Activated T-helper 17 cell treated with anti-CD3 and anti-CD28 coated beads, Interleukin-2, amount 50 U/mL, for 72 hours (primary cell): ENCODE data around the gene IMPDH1. TPM values are rescaled to one million over a fixed set of nuclear protein-coding genes. Genes with fewer than 3 reads are reported as not detected.

ENCODE experiments used
- ATAC-seq: fragments of 150-1000 bp; cut with Tn5 transposase; replicated peaks from 2 replicates; pipeline ENCODE4 v1.10.0; 2021; ENCODE audit warnings: mild to moderate bottlenecking, moderate library complexity
- H3K27ac Mint-ChIP-seq: one replicate; pipeline ENCODE4 v1.8.0; 2022; ENCODE audit warnings: mixed read lengths
- H3K27me3 Mint-ChIP-seq: one replicate; pipeline ENCODE4 v1.8.0; 2022; ENCODE audit warnings: mixed read lengths
- H3K36me3 Mint-ChIP-seq: one replicate; pipeline ENCODE4 v1.8.0; 2022; ENCODE audit warnings: low read depth, mild to moderate bottlenecking, mixed read lengths
- H3K4me1 Mint-ChIP-seq: one replicate; pipeline ENCODE4 v1.8.0; 2022; ENCODE audit warnings: mixed read lengths
- H3K4me3 Mint-ChIP-seq: one replicate; pipeline ENCODE4 v1.8.0; 2022; ENCODE audit warnings: mild to moderate bottlenecking, mixed read lengths
- H3K9me3 Mint-ChIP-seq: one replicate; pipeline ENCODE4 v1.8.0; 2022; ENCODE audit warnings: mixed read lengths
- total RNA-seq, 2 donors: library from RNA; stranded (reverse); gene quantifications; one replicate each; pipeline ENCODE4 v1.2.3, GENCODE V29; 2022

The IMPDH1 gene
- total RNA-seq, 2 donors from 2014 or later, result 62.7 to 95.6 TPM

DNA sequence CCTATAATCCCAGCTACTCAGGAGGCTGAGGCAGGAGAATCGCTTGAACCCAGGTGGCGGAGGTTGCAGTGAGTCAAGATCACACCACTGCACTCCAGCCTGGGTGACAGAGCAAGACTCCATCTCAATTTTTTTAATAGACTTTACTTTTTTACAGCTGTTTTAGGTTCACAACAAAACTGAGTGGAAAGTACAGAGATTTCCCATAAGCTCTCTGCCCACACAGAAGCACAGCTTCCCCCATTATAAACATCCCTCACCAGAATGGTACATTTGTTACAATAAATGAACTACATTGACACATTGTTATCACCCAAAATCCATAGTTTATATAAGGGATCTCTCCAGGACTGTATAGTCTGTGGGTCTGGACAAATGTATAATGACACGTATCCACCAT lies 33.7 kb downstream of the IMPDH1 start:
- H3K9me3 Mint-ChIP-seq, result no peaks in the 10 kb centered on the region
- no peak for ATAC-seq
- no peak overlapping the region for H3K27ac Mint-ChIP-seq
- H3K4me1 Mint-ChIP-seq, result no peaks in the 10 kb centered on the region
- H3K4me3 Mint-ChIP-seq, result no peak overlapping the region
- no peaks in the 10 kb centered on the region for H3K36me3 Mint-ChIP-seq
- H3K27me3 Mint-ChIP-seq, result peaks cover 7% of the 10 kb centered on the region

DNA sequence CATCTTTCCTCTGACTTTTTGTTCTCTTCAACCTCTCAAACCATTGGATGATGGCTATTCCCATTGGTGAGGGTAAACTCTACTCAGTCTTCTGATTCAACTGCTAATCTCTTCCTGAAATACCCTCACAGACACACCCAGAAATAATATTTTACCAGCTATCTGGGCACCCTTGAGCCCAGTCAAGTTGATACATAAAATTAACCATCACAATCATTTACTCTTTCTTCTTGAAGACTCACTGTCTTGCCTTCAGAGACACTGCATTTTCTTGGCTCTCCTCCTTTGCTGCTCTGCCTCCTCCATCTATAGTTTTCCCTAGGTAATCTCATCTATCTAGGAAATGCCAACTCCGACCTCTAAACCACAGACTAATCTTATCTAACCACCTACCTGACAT lies 35.7 kb downstream of the IMPDH1 start:
- H3K36me3 Mint-ChIP-seq, result no peaks in the 10 kb centered on the region
- ATAC-seq, result no peak
- H3K27ac Mint-ChIP-seq, result no peak overlapping the region
- peaks cover 10% of the 10 kb centered on the region for H3K27me3 Mint-ChIP-seq
- H3K4me3 Mint-ChIP-seq, result no peak overlapping the region
- no peaks in the 10 kb centered on the region for H3K9me3 Mint-ChIP-seq
- no peaks in the 10 kb centered on the region for H3K4me1 Mint-ChIP-seq

- no peak for ATAC-seq
- H3K27me3 Mint-ChIP-seq, result peaks cover 10% of the 10 kb centered on the region
- no peak overlapping the region for H3K4me3 Mint-ChIP-seq
- no peaks in the 10 kb centered on the region for H3K9me3 Mint-ChIP-seq
- no peak overlapping the region for H3K27ac Mint-ChIP-seq
- no peaks in the 10 kb centered on the region for H3K36me3 Mint-ChIP-seq
- H3K4me1 Mint-ChIP-seq, result no peaks in the 10 kb centered on the region
Observed at GRCh38 chr7:128373606-128374005, 36.2 kb downstream of the IMPDH1 start.

- H3K4me1 Mint-ChIP-seq, result no peaks in the 10 kb centered on the region
- no peaks in the 10 kb centered on the region for H3K36me3 Mint-ChIP-seq
- no peak overlapping the region for H3K4me3 Mint-ChIP-seq
- H3K27ac Mint-ChIP-seq, result no peak overlapping the region
- peaks cover 28% of the 10 kb centered on the region for H3K27me3 Mint-ChIP-seq
- ATAC-seq, result no peak
- H3K9me3 Mint-ChIP-seq, result no peaks in the 10 kb centered on the region
Observed at GRCh38 chr7:128370491-128370890, 39.3 kb downstream of the IMPDH1 start.

- Mint-ChIP-seq H3K36me3 (no peaks in the 10 kb centered on the region), H3K4me3 (no peak overlapping the region), H3K9me3 (no peaks in the 10 kb centered on the region), H3K4me1 (peaks cover 11% of the 10 kb centered on the region), H3K27ac (no peak overlapping the region), H3K27me3 (peaks cover 42% of the 10 kb centered on the region)
- no peak for ATAC-seq
Observed at GRCh38 chr7:128366986-128367385, 42.8 kb downstream of the IMPDH1 start.

- no peak for ATAC-seq
- Mint-ChIP-seq H3K27ac (no peak overlapping the region), H3K4me1 (peaks cover 14% of the 10 kb centered on the region), H3K9me3 (no peaks in the 10 kb centered on the region), H3K4me3 (no peak overlapping the region), H3K36me3 (no peaks in the 10 kb centered on the region), H3K27me3 (peaks cover 40% of the 10 kb centered on the region)
Observed at GRCh38 chr7:128366300-128366699, 43.5 kb downstream of the IMPDH1 start.

GRCh38 chr7:128365432-128365831 lies 44.4 kb downstream of the IMPDH1 start:
- Mint-ChIP-seq H3K4me3 (no peak overlapping the region), H3K27me3 (peaks cover 42% of the 10 kb centered on the region), H3K9me3 (no peaks in the 10 kb centered on the region), H3K27ac (no peak overlapping the region), H3K36me3 (no peaks in the 10 kb centered on the region), H3K4me1 (peaks cover 20% of the 10 kb centered on the region)
- ATAC-seq, result no peak

DNA sequence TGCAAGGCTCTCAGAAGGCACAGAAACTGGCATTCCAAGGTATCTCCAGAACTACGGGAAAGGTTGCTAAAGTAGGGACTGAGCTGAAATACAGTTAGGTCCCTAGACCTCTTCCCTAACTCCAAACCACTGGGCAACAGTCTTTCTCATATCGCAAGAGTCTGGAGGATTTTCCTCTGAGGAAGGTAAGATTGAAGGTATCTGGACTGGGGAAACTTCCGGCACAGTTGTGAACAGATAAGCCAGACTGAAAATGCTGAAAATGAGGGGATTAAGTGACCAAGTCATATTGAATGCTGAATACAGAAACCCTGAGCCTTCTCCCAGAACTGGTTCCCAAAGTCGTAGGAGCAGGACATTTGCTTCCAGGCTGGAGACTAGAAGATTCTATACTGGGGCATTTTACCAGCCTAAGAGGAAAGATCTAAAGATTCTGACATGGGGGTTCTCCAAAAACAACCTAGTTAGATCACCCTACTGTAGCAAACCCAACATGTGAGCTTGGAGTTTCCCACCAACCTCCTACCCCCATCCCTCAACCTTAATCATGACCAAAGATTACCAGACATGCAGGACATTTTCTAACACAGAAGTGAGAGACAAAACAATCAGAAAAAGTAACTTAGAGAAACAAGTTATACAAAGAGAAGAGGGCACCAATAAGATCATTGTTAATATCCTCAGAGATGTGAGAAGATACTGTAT lies 45.5 kb downstream of the IMPDH1 start:
- ATAC-seq, result no peak
- Mint-ChIP-seq H3K4me1 (peaks cover 20% of the 10 kb centered on the region), H3K9me3 (no peaks in the 10 kb centered on the region), H3K4me3 (no peak overlapping the region), H3K27me3 (peaks cover 42% of the 10 kb centered on the region), H3K27ac (no peak overlapping the region), H3K36me3 (no peaks in the 10 kb centered on the region)

- no peak overlapping the region for H3K4me3 Mint-ChIP-seq
- H3K27ac Mint-ChIP-seq, result no peak overlapping the region
- no peaks in the 10 kb centered on the region for H3K9me3 Mint-ChIP-seq
- H3K4me1 Mint-ChIP-seq, result peaks cover 20% of the 10 kb centered on the region
- no peaks in the 10 kb centered on the region for H3K36me3 Mint-ChIP-seq
- peaks cover 42% of the 10 kb centered on the region for H3K27me3 Mint-ChIP-seq
- ATAC-seq, result no peak
Observed at GRCh38 chr7:128363261-128363721, 46.5 kb downstream of the IMPDH1 start.

GRCh38 chr7:128362670-128363069 lies 47.1 kb downstream of the IMPDH1 start:
- Mint-ChIP-seq H3K27me3 (peaks cover 41% of the 10 kb centered on the region), H3K4me3 (peak overlapping the region; percentile 78), H3K9me3 (no peaks in the 10 kb centered on the region), H3K36me3 (no peaks in the 10 kb centered on the region), H3K27ac (no peak overlapping the region), H3K4me1 (peaks cover 20% of the 10 kb centered on the region)
- peak; percentile 94 for ATAC-seq

DNA sequence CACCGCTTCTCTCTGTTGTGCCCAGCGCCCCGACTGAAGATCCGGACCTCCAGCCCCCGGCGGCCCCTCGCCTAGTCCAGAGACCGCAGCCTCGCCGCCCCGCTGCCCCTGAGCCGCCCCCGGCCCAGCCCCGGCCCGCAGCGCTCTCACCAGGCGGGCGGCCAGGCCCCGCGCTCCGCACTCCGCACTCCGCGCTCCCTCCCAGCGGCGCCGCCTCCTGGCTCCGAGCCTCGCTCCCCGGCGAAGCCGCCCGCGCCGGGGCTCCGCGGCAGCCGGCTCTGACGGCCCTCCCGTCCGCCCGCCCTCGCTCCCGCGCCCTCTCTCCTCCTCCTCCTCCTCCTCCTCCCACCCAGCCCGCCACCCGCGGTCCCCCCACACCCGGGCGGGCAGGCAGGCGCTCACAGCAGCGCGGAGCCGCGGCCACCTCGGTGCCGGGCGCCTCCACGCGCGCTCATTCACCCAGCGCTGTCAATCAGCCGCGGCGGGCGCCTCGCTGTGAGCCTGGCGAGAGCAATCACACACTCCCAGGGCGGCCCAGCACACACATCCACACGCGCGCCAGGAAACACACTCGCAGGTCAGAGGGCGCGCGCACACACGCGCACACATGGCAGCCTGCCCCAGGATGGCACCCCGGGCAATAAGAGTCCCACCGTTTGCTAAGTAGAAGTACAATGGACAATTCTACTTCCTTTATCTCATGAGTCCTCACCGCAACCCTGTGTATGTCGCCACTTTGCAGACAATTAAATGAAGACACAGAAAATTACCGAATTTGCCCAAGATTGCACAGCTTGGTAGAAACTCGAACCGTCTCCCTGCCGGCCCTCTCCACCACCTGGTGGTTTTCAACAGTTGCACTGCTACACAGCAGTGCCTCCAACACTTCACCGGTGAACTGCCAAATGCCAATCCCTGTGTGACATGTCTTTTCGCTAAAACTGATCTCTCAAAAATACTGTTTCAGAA lies 48.1 kb downstream of the IMPDH1 start, which contains the start of gene PRRT4:
Gene PRRT4, minus strand, starts transcription at position 280 of the 969 bp plus-strand sequence.
- H3K9me3 Mint-ChIP-seq, result no peaks in the 10 kb centered on the region
- peak within 1 kb of the TSS; percentile 1 for H3K27ac Mint-ChIP-seq
- peaks cover 20% of the 10 kb centered on the region for H3K4me1 Mint-ChIP-seq
- H3K4me3 Mint-ChIP-seq, result peak within 1 kb of the TSS; percentile 78
- H3K27me3 Mint-ChIP-seq, result peaks cover 34% of the 10 kb centered on the region
- no peaks in the 10 kb centered on the region for H3K36me3 Mint-ChIP-seq
- ATAC-seq, result peak; percentile 55

DNA sequence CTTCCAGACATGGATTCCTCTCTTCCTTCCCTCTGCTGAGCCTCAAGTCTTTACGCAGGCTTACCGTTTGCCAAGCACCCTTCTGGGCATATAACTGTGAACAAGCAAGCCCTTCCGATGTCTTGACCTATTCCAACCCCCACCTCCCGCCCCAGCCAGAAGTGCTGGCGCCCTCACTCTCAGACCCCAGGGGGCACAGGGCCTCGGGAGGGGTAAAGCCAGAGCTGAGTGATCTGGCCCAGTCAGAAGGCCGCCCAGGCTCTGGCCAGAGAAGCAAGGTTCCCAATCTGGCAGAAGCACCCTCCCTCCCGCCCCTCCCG lies 49.5 kb downstream of the IMPDH1 start:
- Mint-ChIP-seq H3K36me3 (no peaks in the 10 kb centered on the region), H3K27ac (no peak overlapping the region), H3K4me1 (peaks cover 25% of the 10 kb centered on the region), H3K9me3 (no peaks in the 10 kb centered on the region), H3K27me3 (peaks cover 22% of the 10 kb centered on the region), H3K4me3 (peak overlapping the region; percentile 78)
- ATAC-seq, result no peak

DNA sequence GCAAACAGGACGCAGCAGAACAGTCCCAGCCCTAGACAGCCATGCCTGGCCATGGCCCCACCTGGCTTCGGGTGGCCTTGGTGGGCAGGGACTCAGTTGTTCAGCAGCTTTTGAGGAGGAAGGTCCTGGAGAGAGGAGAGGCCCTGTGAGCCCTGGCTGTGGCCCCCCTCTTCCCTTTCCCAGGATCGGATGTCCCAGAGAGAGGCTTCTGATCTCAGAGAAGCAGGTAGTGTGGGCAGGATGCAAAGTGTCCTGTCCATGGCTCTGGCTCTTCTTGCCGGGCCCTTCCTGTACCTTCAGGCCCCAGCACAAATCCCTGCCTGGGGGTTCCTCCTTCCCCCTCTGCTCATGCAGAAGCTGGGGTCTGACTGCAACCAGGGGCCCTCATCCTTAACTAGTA lies 49.8 kb downstream of the IMPDH1 start:
- H3K9me3 Mint-ChIP-seq, result no peaks in the 10 kb centered on the region
- no peak overlapping the region for H3K27ac Mint-ChIP-seq
- H3K27me3 Mint-ChIP-seq, result peaks cover 19% of the 10 kb centered on the region
- ATAC-seq, result no peak
- no peaks in the 10 kb centered on the region for H3K36me3 Mint-ChIP-seq
- H3K4me3 Mint-ChIP-seq, result no peak overlapping the region
- H3K4me1 Mint-ChIP-seq, result peaks cover 25% of the 10 kb centered on the region

GRCh38 chr7:128359336-128359735 lies 50.4 kb downstream of the IMPDH1 start:
- H3K4me1 Mint-ChIP-seq, result peaks cover 25% of the 10 kb centered on the region
- no peak overlapping the region for H3K4me3 Mint-ChIP-seq
- peaks cover 13% of the 10 kb centered on the region for H3K27me3 Mint-ChIP-seq
- no peak overlapping the region for H3K27ac Mint-ChIP-seq
- ATAC-seq, result no peak
- H3K36me3 Mint-ChIP-seq, result no peaks in the 10 kb centered on the region
- no peaks in the 10 kb centered on the region for H3K9me3 Mint-ChIP-seq

DNA sequence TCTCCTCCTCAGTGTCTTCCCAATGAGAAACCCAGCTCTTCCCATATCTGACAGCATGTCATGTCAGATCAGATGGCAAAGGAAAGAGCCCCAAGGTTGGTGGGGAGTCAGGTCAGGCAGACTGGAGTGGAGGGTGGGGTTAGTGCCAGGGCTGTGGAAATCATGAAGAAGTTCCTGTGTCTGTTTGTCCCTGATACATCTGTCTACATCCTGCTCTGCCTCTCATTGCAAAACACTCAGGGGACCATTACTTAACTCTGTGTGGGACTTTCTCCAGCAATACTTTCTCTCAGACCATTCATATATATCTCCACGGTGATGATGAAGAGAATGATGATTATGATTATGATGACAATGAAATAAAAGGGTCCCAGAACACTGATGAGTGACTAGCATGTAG lies 51.5 kb downstream of the IMPDH1 start:
- Mint-ChIP-seq H3K9me3 (no peaks in the 10 kb centered on the region), H3K27me3 (peaks cover 14% of the 10 kb centered on the region), H3K4me1 (peaks cover 25% of the 10 kb centered on the region), H3K27ac (no peak overlapping the region), H3K4me3 (no peak overlapping the region), H3K36me3 (no peaks in the 10 kb centered on the region)
- no peak for ATAC-seq
